SHP77 treated with DMSO at 0.1 percent for 48 hours (cell line): Measurements from ENCODE around the gene CKS1B.

Experiments
- DNase-seq: peaks from one replicate; lab custom pipeline; 2025; lab: John Stamatoyannopoulos, UW

CKS1B gene

GRCh38 chr1:154974102-154974807, at the start of gene CKS1B:
TSS of gene CKS1B (plus strand) at chr1:154974681. CDS start at chr1:154974746, 65 bp downstream.
- DNase-seq = peak; percentile 100

DNA sequence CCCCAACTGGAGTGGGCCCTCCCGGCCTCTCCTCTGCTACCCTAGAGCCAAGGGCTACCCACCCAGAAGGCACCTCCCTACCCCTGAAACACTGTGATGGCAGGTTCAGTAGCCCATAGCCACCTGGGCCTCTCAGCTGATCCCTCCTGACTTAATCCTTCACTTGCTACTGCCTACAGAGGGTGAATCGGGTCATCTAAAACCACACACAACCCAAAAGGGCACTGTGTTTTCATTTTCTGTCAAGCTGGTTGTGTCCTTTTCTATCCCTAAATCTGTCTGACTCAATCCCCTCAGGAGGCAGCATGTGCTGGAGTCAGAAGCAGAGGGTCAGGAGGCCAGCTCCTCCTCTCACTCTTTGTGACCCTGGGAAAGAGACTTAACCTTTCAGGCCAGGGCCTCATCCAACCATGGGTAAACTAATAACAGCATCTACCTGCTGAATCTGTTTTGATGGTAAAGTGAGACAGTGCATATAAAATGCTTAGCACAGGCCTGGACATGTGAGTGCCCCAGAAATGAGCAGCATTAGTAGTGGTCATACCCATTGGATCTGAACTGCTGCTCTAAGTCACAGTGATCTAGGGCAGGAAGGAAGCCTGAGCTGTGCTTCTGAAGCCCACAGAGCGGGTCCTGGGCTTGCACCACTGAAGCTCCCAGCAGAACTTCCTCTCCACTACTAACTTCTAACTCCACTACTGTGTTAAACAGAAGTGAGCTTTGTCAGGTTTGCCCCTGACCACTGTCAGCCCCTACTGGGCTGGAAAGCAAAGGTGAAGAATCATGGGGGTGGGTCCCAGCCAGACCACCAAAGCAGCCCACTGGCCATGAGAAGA, 48.9 kb upstream of the CKS1B start:
- DNase-seq = no peak

DNA sequence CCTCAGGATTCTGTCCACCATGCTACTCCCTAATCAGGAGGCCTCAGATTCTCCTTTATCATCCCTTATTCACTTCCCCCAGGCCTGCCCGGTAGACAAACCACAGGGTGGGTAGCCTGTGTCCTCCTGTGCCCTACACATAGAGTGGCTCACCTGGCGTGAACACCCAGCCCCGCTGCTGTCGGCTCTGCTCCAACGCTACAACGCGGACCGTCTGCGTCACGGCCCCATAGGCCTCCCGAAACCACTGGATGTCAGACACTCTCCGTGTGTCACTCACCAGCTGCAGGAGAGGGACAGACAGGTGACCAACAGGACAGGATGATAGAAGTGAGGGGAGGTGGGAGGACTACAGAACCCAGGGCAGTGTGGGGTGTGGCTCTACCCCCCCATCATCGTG, 48.3 kb upstream of the CKS1B start:
- no peak for DNase-seq

DNA sequence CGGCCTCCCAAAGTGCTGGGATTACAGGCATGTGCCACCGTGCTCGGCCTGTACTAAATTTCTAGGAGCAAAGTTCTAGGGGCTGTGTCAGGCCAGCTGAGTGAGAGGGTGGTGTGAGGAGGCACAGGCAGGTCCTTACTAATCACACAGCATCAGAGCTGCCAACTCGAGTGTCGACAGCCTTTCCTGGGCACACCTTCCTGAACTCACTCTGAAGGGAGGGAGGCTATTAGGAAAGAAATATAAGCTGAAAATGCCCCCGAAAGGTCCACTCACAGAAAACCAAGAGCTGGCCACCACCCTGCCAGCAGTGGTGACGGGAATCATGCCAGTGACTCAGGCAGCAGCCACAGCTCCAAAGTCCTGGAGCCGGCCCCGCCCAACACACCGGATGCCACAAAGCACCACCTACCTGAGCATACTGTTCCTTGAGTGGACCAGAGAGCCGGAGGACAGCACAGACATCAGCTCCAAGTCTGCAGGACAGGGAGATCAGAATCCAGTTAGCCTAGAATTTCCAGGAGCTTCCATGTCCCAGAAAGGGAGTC, 42.5 kb upstream of the CKS1B start:
- DNase-seq = no peak

DNA sequence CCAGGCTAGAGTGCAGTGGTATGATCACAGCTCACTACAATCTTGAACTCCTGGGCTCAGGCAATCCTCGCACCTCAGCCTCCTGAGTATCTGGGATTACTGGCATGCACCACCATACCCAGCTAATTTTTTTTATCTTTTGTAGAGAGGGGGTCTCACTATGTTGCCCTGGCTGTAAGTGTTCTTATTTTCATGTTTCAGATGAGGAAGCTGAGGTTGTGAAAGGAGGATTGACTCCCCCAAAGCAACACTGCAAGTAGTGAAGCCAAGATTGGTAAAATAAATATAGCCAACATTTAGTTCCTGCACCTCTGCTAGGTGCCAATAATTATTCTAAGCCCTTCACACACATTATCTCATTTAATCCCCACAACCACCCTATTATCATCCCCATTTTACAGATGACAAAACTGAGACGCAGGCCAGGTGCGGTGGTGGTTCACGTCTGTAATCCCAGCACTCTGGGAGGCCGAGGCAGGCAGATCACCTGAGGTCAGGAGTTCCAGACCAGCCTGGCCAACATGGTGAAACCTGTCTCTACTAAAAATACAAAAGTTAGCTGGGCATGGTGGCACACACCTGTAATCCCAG, 40.0 kb upstream of the CKS1B start:
- no peak for DNase-seq

- no peak for DNase-seq
These were observed 38.5 kb upstream of the CKS1B start for GRCh38 chr1:154935749-154936554.

GRCh38 chr1:154936555-154937084, 37.9 kb upstream of the CKS1B start, which contains the start of gene PMVK:
TSS of gene PMVK (minus strand) at chr1:154936719. CDS start at chr1:154936685, 34 bp downstream.
- DNase-seq = peak; percentile 97

- peak; percentile 97 for DNase-seq
These were observed 37.1 kb upstream of the CKS1B start for GRCh38 chr1:154937085-154937987.

- no peak for DNase-seq
These were observed 36.5 kb upstream of the CKS1B start for GRCh38 chr1:154937988-154938386.

GRCh38 chr1:154938604-154939399, 35.7 kb upstream of the CKS1B start:
- DNase-seq = no peak

DNA sequence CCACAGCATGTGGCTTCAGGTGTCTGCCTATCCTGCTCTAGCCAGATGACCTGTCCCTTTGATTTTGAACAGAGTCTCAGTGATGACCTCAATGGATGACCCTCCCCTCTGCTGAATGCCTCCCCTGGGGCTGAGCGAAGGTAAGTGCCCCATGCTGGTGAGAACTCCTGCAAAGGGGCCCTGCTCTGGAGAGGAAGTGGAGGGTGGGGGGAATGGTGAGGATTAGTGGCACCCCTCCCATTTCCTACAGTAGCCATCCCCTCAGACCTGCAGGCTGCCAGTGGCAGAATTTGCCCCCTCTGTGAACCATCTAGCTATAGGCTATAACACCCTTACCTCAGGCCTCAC, 34.3 kb upstream of the CKS1B start:
- DNase-seq = no peak

DNA sequence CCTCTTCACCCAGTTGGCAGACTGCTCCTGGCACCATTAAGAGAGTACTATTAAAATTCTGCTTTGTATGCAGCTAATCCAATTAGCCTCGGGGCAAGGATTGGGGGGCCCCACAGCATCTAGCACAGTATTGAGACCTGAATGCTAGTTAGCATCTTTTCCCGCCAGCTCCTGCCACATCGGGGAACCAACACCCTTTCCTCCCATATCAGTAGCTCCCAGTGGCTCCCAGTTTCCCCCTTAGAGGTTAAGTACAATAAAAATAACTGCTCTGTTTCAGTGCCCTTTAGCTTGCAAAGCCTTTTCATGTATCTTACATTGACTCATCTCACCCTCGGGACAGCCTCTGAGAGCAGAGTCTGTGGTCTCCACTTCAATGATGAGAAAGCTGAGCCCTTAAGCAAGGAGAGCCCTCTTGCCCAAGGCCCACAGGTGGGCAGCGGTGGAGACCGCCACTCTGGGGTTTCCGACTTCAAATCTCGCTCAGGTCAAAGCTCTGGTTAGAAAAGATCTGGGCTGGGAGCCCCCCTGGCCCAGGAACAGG, 33.8 kb upstream of the CKS1B start:
- DNase-seq = no peak

GRCh38 chr1:154941333-154942013, 33.0 kb upstream of the CKS1B start:
- DNase-seq = no peak

- DNase-seq = no peak
These were observed 30.7 kb upstream of the CKS1B start for GRCh38 chr1:154943649-154944400.

DNA sequence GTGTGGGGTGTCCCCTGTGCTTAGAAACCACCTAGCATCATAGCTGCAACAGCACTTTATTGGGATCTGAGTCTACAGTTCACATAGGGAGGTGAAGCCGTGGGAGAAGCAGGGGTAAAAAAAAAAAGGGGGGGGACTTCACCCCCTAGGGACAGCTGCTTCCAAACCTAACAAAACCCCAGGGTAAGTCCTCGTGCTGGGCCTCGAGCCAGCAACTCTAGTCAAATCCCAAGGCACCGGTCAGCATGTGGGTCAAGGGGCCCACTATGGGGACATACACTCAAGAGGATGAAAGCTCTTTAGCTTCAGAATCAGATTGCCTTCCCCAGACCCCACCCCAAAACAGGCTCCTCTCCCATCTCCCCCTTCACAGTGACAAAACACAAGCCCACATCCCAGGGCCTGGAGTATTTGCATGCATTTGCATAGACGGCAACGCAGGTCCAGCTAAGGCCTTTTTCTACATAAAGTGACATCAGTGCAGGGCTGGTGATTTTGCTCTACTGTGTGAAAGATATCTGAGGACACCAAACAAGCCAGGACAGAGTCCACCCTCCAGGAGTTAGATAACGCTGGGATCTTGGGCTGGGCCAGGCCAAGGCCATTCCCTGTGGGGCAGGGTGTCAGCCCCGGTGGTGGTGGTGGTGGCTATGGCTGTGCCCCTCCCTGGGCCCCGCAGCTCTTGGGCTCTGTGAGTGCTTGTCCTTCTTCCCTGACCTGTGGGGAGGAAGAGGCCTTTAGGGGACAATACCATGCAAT, 29.9 kb upstream of the CKS1B start:
- no peak for DNase-seq

- no peak for DNase-seq
These were observed 29.1 kb upstream of the CKS1B start for GRCh38 chr1:154945160-154945961.
